DOHH2 (cell line): Measurements from ENCODE around the gene KCTD17.

Experiments
- H3F3A ChIP-seq: fragments of 200-600 bp; sonication (generic), shearing (Covaris generic); 2 replicates; pipeline ENCODE4 v1.6.0; 2016; ENCODE audit warnings: antibody characterized with exemption, mild to moderate bottlenecking; ENCODE audit not compliant: control insufficient read depth, insufficient read depth
- H3K27ac ChIP-seq: fragments of 200-600 bp; sonication (generic); 2 replicates; pipeline ENCODE4 v1.5.1; 2014; ENCODE audit warnings: low read depth, mild to moderate bottlenecking, low read length, moderate library complexity
- H3K27me3 ChIP-seq: fragments of 200-600 bp; sonication (generic); 2 replicates; pipeline ENCODE4 v1.6.1; 2014; ENCODE audit warnings: mild to moderate bottlenecking, low read length, mixed read lengths; ENCODE audit not compliant: control insufficient read depth
- H3K36me3 ChIP-seq: fragments of 200-600 bp; sonication (generic); 2 replicates; pipeline ENCODE4 v1.6.1; 2014; ENCODE audit warnings: mild to moderate bottlenecking, low read length, moderate library complexity, mixed read lengths; ENCODE audit not compliant: control insufficient read depth
- H3K4me1 ChIP-seq: fragments of 200-600 bp; sonication (generic); 2 replicates; pipeline ENCODE4 v1.6.1; 2014; ENCODE audit warnings: mild to moderate bottlenecking, low read length, mixed read lengths; ENCODE audit not compliant: control insufficient read depth
- H3K4me2 ChIP-seq: fragments of 200-600 bp; sonication (generic); 2 replicates; pipeline ENCODE4 v1.6.0; 2014; ENCODE audit warnings: mild to moderate bottlenecking, low read length, moderate library complexity
- H3K4me3 ChIP-seq: fragments of 200-600 bp; sonication (generic); 2 replicates; pipeline ENCODE4 v1.5.1; 2014; ENCODE audit warnings: mild to moderate bottlenecking, low read length, mixed read lengths
- H3K79me2 ChIP-seq: fragments of 200-600 bp; sonication (generic); 2 replicates; pipeline ENCODE4 v1.6.1; 2014; ENCODE audit warnings: mild to moderate bottlenecking, low read length, mixed read lengths; ENCODE audit not compliant: control insufficient read depth
- H3K9me2 ChIP-seq: fragments of 200-600 bp; sonication (generic); replicated peaks from 2 replicates; pipeline ENCODE4 v1.6.1; 2014; ENCODE audit warnings: mild to moderate bottlenecking, low read length, mixed read lengths; ENCODE audit not compliant: control insufficient read depth
- H3K9me3 ChIP-seq: fragments of 200-600 bp; sonication (generic); 2 replicates; pipeline ENCODE4 v1.6.1; 2014; ENCODE audit warnings: antibody characterized with exemption, low read length, mixed read lengths; ENCODE audit not compliant: control insufficient read depth, insufficient read depth
- H4K20me1 ChIP-seq: fragments of 200-600 bp; sonication (generic); 2 replicates; pipeline ENCODE4 v1.6.0; 2014; ENCODE audit warnings: low read depth, mild to moderate bottlenecking, antibody characterized with exemption, low read length, moderate library complexity; ENCODE audit not compliant: control insufficient read depth, insufficient read depth
- EZH2phosphoT487 ChIP-seq: fragments of 200-600 bp; sonication (generic); IDR thresholded peaks from 2 replicates; pipeline ENCODE4 v1.6.1; 2017; ENCODE audit warnings: borderline replicate concordance, mild to moderate bottlenecking, antibody characterized with exemption, low read length, moderate library complexity, mixed read lengths
- TF ChIP-seq, protein P1 (sequence below): fragments of 200-600 bp; sonication (generic); IDR thresholded peaks from one replicate; pipeline ENCODE4 v1.5.1; 2014; ENCODE audit warnings: antibody characterized with exemption, mild to moderate bottlenecking, low read depth, low read length; ENCODE audit not compliant: poor library complexity, severe bottlenecking

Gene KCTD17

GRCh38 chr22:37016134-37016910 is 35.2 kb upstream of the KCTD17 start:
- TF ChIP-seq, protein P1, sequence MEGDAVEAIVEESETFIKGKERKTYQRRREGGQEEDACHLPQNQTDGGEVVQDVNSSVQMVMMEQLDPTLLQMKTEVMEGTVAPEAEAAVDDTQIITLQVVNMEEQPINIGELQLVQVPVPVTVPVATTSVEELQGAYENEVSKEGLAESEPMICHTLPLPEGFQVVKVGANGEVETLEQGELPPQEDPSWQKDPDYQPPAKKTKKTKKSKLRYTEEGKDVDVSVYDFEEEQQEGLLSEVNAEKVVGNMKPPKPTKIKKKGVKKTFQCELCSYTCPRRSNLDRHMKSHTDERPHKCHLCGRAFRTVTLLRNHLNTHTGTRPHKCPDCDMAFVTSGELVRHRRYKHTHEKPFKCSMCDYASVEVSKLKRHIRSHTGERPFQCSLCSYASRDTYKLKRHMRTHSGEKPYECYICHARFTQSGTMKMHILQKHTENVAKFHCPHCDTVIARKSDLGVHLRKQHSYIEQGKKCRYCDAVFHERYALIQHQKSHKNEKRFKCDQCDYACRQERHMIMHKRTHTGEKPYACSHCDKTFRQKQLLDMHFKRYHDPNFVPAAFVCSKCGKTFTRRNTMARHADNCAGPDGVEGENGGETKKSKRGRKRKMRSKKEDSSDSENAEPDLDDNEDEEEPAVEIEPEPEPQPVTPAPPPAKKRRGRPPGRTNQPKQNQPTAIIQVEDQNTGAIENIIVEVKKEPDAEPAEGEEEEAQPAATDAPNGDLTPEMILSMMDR: no peak
- TF ChIP-seq EZH2phosphoT487: no peak
- Histone ChIP-seq H3K4me3 (no peak overlapping the region), H3K27ac (no peak overlapping the region), H3K9me2 (no peaks in the 10 kb centered on the region), H3K79me2 (peaks cover 13% of the 10 kb centered on the region), H3K4me2 (no peak overlapping the region), H4K20me1 (no peaks in the 10 kb centered on the region), H3K4me1 (peaks cover 11% of the 10 kb centered on the region), H3F3A (no peaks in the 10 kb centered on the region), H3K36me3 (0 out of 2 replicates have a peak, but pooled peaks cover 3% of the 10 kb centered on the region), H3K27me3 (no peaks in the 10 kb centered on the region), H3K9me3 (no peaks in the 10 kb centered on the region)

DNA sequence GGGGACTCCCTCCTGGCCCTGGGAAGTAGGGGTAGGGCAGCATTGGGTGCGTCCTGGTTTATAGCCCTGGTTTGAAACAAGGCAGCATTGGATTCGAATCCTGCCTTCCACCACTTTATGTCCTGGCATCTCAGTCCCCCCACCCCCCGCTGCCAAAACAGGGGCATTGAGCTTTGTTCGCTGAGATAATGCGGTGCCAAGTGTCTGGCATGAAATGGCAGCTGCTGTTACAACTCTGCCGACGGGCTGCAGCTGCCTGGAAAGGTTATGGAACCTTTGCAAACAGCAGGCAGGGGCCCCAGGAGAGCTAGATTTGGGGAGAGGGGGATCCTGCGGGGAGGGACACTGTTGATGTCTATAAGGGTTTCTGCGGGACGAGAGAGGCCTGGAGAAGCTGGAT is 34.2 kb upstream of the KCTD17 start:
- Histone ChIP-seq H3K9me3 (no peaks in the 10 kb centered on the region), H3K9me2 (no peaks in the 10 kb centered on the region), H3K27ac (no peak overlapping the region), H3K79me2 (peaks cover 14% of the 10 kb centered on the region), H3F3A (no peaks in the 10 kb centered on the region), H3K4me3 (no peak overlapping the region), H3K36me3 (0 out of 2 replicates have a peak, but pooled peaks cover 3% of the 10 kb centered on the region), H4K20me1 (no peaks in the 10 kb centered on the region), H3K4me1 (peaks cover 17% of the 10 kb centered on the region), H3K27me3 (no peaks in the 10 kb centered on the region), H3K4me2 (no peak overlapping the region)
- TF ChIP-seq, protein P1: no peak
- no peak for TF ChIP-seq EZH2phosphoT487

DNA sequence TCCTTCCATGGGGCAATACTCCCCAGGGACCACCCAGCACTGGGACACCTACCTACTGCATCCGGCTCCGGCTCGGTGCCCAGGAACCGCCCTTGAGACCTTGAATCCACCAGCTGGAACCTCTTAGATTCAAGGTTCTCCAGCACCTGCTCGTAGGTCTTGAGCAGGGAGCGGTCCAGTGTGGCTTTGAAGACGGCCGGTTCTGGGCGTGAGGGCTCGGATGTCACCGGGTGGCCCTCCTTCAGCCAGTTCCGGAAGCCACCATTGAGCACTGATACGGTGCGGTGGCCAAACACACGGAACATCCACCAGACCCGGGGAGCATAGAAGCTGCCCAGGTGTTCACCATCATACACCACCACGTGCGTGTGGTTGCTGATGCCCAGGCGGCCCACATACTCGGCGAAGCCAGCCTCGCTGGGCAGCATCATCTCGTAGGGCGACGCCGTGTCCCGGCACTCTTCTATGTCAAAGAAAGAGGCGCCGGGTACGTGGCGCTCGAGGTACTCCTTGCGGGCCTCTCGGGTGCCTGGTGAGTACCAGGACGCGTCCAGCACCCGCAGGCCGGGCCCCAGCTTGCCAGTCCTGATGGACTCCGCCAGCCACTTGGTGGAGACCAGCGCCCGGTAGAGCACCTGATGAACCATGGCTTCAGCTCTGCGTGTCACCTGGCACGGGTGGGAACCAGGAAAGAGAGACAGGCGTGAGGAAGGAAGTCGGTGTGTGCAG is 33.3 kb upstream of the KCTD17 start:
- Histone ChIP-seq H3K36me3 (0 out of 2 replicates have a peak, but pooled peaks cover 3% of the 10 kb centered on the region), H3K4me1 (peaks cover 17% of the 10 kb centered on the region), H3K27me3 (no peaks in the 10 kb centered on the region), H3K4me3 (peak overlapping the region; percentile 83), H3K79me2 (peaks cover 18% of the 10 kb centered on the region), H3K4me2 (peak overlapping the region; percentile 87), H3K27ac (no peak overlapping the region), H4K20me1 (no peaks in the 10 kb centered on the region), H3K9me2 (no peaks in the 10 kb centered on the region), H3F3A (no peaks in the 10 kb centered on the region), H3K9me3 (no peaks in the 10 kb centered on the region)
- TF ChIP-seq, protein P1: no peak
- TF ChIP-seq EZH2phosphoT487: no peak
